ENCODE measurements around the gene BMP6. TPM values are rescaled to one million over a fixed set of nuclear protein-coding genes. Genes with fewer than 3 reads are reported as not detected.

BMP6 gene
- total RNA-seq, 1 experiment from 2014 or later: 1.6 TPM

- TF ChIP-seq CTCF (IDR thresholded peaks at IDR 0.05 in 2 of 3, conservative IDR thresholded peaks at IDR 0.05 in 1 of 3; ENCODE audit: borderline replicate concordance in 1 of 3, insufficient read depth in 1 of 3, low read depth in 2 of 3, low read length in 2 of 3) (no peak), SP1 (IDR thresholded peaks at IDR 0.05; ENCODE audit: low read depth) (no peak), ZBTB33 (IDR thresholded peaks at IDR 0.05; ENCODE audit: extremely low read depth, insufficient replicate concordance, low read length) (no peak), CEBPB (IDR thresholded peaks at IDR 0.05; ENCODE audit: low read depth) (no peak)
These were observed 44.7 kb downstream of the BMP6 start (continued) for GRCh38 chr6:7770601-7771000.

GRCh38 chr6:7773322-7773721 lies 47.4 kb downstream of the BMP6 start:
- no peak for ATAC-seq
- no TSS peak for BruUV-seq (replicated peaks)
- intact Hi-C loops (cut with micrococcal nuclease): no loop called here
- H2AFZ ChIP-seq (ENCODE audit: low read depth, low read length, poor library complexity, severe bottlenecking): no peak overlapping the region
- no peaks in the 10 kb centered on the region for H3K79me2 ChIP-seq (ENCODE audit: insufficient read depth, low read length)
- H3K4me1 ChIP-seq (ENCODE audit: control insufficient read depth in 1 of 2, insufficient read depth in 2 of 2, low read length in 2 of 2): peaks cover 0 to 7% of the 10 kb centered on the region in 2 experiments; a peak in 2 of 4 replicates
- no peaks in the 10 kb centered on the region for H3K9me2 ChIP-seq (ENCODE audit: insufficient read depth)
- no peaks in the 10 kb centered on the region for H3K9me3 ChIP-seq (ENCODE audit: control insufficient read depth in 1 of 2, insufficient read depth in 1 of 2, low read depth in 1 of 2, low read length in 2 of 2)
- H3K27me3 ChIP-seq (ENCODE audit: insufficient read depth, low read length): peaks cover 9% of the 10 kb centered on the region
- RAD21 ChIA-PET (ENCODE audit: low non-redundant PET in 1 of 2, low total read pairs in 2 of 2, uncharacterized antibody in 2 of 2, unreplicated experiment in 2 of 2): no interaction called here
- TF ChIP-seq ZBTB33 (IDR thresholded peaks at IDR 0.05; ENCODE audit: extremely low read depth, insufficient replicate concordance, low read length) (no peak), SIN3A (IDR thresholded peaks at IDR 0.05; ENCODE audit: low read depth) (no peak)
- no peak for DNase-seq (ENCODE audit: low read depth, low spot score)
- H3K4me3 ChIP-seq (replicated peaks in 1 of 2; ENCODE audit: low read depth in 1 of 2, low read length in 2 of 2): no peak overlapping the region
- H3K27ac ChIP-seq (ENCODE audit: low read depth, low read length): no peak overlapping the region
- no peaks in the 10 kb centered on the region for H4K20me1 ChIP-seq (ENCODE audit: insufficient read depth)
- POLR2A ChIA-PET: no interaction called here
- CTCF ChIA-PET: no interaction called here
- H3K4me2 ChIP-seq (ENCODE audit: low read length): no peak overlapping the region
- H3K9ac ChIP-seq (ENCODE audit: low read length): no peak overlapping the region
- H3K36me3 ChIP-seq (ENCODE audit: control insufficient read depth in 1 of 2, insufficient read depth in 2 of 2, low read length in 2 of 2): no peaks in the 10 kb centered on the region

Measured in HCT116 (cell line).